IMR-90 (cell line): ENCODE results near the gene ENDOV. TPM values are rescaled to one million over a fixed set of nuclear protein-coding genes. Genes with fewer than 3 reads are reported as not detected.

Experiments used
- ATAC-seq: fragments of 200-7000 bp; cut with Tn5 transposase; 2 replicates; pipeline ENCODE4 v1.9.1; 2020; ENCODE audit warnings: low read depth, mild to moderate bottlenecking, moderate library complexity
- BruUV-seq: library from RNA; stranded (reverse); fragments of 400-500 nt; replicated peaks from 2 replicates; lab custom pipeline; 2021; lab: Mats Ljungman, UMichigan
- CTCF ChIA-PET: fragments of 300-600 bp; formaldehyde crosslinking; extraction: SDS; loops from one replicate; lab custom pipeline; 2021; ENCODE audit warnings: antibody characterized with exemption; lab: Yijun Ruan, JAX
- POLR2A ChIA-PET: fragments of 300-600 bp; sonication (Branson Sonifier 250); formaldehyde crosslinking; loops from one replicate; lab custom pipeline; 2022; ENCODE audit warnings: antibody characterized with exemption; ENCODE audit not compliant: unreplicated experiment; lab: Charles Lee
- DNase-seq: peaks from one replicate; pipeline ENCODE4 v3.0.0; 2013
- H2AFZ ChIP-seq: replicated peaks from 2 replicates; pipeline ENCODE3; 2013; ENCODE audit warnings: low read length, mild to moderate bottlenecking; ENCODE audit not compliant: poor library complexity
- H2AK5ac ChIP-seq: 2 replicates; pipeline ENCODE4 v1.6.1; 2013; ENCODE audit warnings: low read depth, low read length, inconsistent platforms
- H2AK9ac ChIP-seq: replicated peaks from 2 replicates; pipeline ENCODE3; 2013; ENCODE audit warnings: mild to moderate bottlenecking, low read depth, low read length, moderate library complexity; ENCODE audit not compliant: poor library complexity
- H2BK120ac ChIP-seq: 2 replicates; pipeline ENCODE4 v1.6.1; 2013; ENCODE audit warnings: low read depth, low read length, inconsistent platforms
- H2BK15ac ChIP-seq: 3 replicates; pipeline ENCODE4 v1.6.1; 2013; ENCODE audit warnings: low read depth, low read length, inconsistent platforms
- H2BK20ac ChIP-seq: 2 replicates; pipeline ENCODE4 v1.6.1; 2013; ENCODE audit warnings: low read depth, mild to moderate bottlenecking, inconsistent platforms, low read length, moderate library complexity
- H2BK5ac ChIP-seq: 2 replicates; pipeline ENCODE4 v1.6.1; 2013; ENCODE audit warnings: mild to moderate bottlenecking, low read depth, low read length, inconsistent platforms; ENCODE audit not compliant: poor library complexity, severe bottlenecking
- H3K14ac ChIP-seq: replicated peaks from 2 replicates; pipeline ENCODE4 v1.6.1; 2013; ENCODE audit warnings: low read depth, low read length, inconsistent platforms
- H3K18ac ChIP-seq: 2 replicates; pipeline ENCODE4 v1.6.1; 2013; ENCODE audit warnings: low read depth, low read length, control low read depth
- H3K23ac ChIP-seq: 2 replicates; pipeline ENCODE4 v1.6.1; 2013; ENCODE audit warnings: low read depth, low read length, inconsistent platforms
- H3K27ac ChIP-seq: 2 replicates; pipeline ENCODE4 v1.5.1; 2013; ENCODE audit warnings: mild to moderate bottlenecking, control low read depth, low read length; ENCODE audit not compliant: insufficient read depth
- H3K27me3 ChIP-seq: 2 replicates; pipeline ENCODE4 v1.6.1; 2013; ENCODE audit warnings: low read length; ENCODE audit not compliant: control insufficient read depth, insufficient read depth
- H3K36me3 ChIP-seq: 2 replicates; pipeline ENCODE4 v1.6.1; 2013; ENCODE audit warnings: low read length, mixed read lengths; ENCODE audit not compliant: control insufficient read depth, insufficient read depth
- H3K4ac ChIP-seq: 2 replicates; pipeline ENCODE4 v1.6.1; 2013; ENCODE audit warnings: low read depth, low read length, inconsistent platforms
- H3K4me1 ChIP-seq: 2 replicates; pipeline ENCODE4 v1.6.1; 2013; ENCODE audit warnings: low read length, mixed read lengths; ENCODE audit not compliant: control insufficient read depth, insufficient read depth
- H3K4me2 ChIP-seq: 2 replicates; pipeline ENCODE4 v1.6.1; 2013; ENCODE audit warnings: low read depth, mild to moderate bottlenecking, control low read depth, low read length, moderate library complexity
- H3K4me3 ChIP-seq: 2 replicates; pipeline ENCODE4 v1.5.1; 2013; ENCODE audit warnings: low read depth, mild to moderate bottlenecking, control low read depth, low read length, moderate library complexity; ENCODE audit not compliant: insufficient read depth
- H3K56ac ChIP-seq: 2 replicates; pipeline ENCODE4 v1.6.1; 2013; ENCODE audit warnings: low read length, inconsistent platforms; ENCODE audit not compliant: insufficient read depth; ENCODE audit errors: extremely low read depth
- H3K79me1 ChIP-seq, 2 experiments: 2 replicates each; pipeline ENCODE4 v1.6.1; 2013; ENCODE audit warnings: low read length in 2 of 2, inconsistent platforms in 1 of 2, low read depth in 1 of 2
- H3K9ac ChIP-seq: 2 replicates; pipeline ENCODE4 v1.6.1; 2013; ENCODE audit warnings: low read depth, low read length, control low read depth
- H3K9me1 ChIP-seq: 2 replicates; pipeline ENCODE4 v1.6.1; 2013; ENCODE audit warnings: low read length, inconsistent platforms; ENCODE audit not compliant: insufficient read depth
- H3K9me3 ChIP-seq: 2 replicates; pipeline ENCODE4 v1.6.1; 2013; ENCODE audit warnings: low read length; ENCODE audit not compliant: control insufficient read depth, insufficient read depth
- H4K20me1 ChIP-seq: 2 replicates; pipeline ENCODE4 v1.6.1; 2013; ENCODE audit warnings: low read length, inconsistent platforms; ENCODE audit not compliant: insufficient read depth
- H4K5ac ChIP-seq: 2 replicates; pipeline ENCODE4 v1.6.1; 2013; ENCODE audit warnings: mild to moderate bottlenecking, low read depth, low read length, control low read depth
- H4K8ac ChIP-seq, 2 experiments: 2 replicates each; pipeline ENCODE4 v1.6.1; 2013; ENCODE audit warnings: low read depth in 2 of 2, low read length in 2 of 2, control low read depth in 1 of 2, inconsistent platforms in 1 of 2
- H4K91ac ChIP-seq: 2 replicates; pipeline ENCODE4 v1.6.1; 2013; ENCODE audit warnings: low read depth, low read length, inconsistent platforms; ENCODE audit not compliant: insufficient read depth
- BHLHE40 ChIP-seq: fragments of 150-350 bp; IDR thresholded peaks from 2 replicates; pipeline ENCODE4 v1.6.1; 2016; ENCODE audit warnings: mild to moderate bottlenecking, low read depth, low read length
- CEBPB ChIP-seq: IDR thresholded peaks from 2 replicates; pipeline ENCODE4 v1.6.1; 2012; ENCODE audit warnings: low read depth, low read length, improper control_type of control experiment
- CHD1 ChIP-seq: IDR thresholded peaks from 2 replicates; pipeline ENCODE4 v1.6.1; 2012; ENCODE audit warnings: low read depth, low read length, improper control_type of control experiment
- MAFK ChIP-seq: IDR thresholded peaks from 2 replicates; pipeline ENCODE4 v1.6.1; 2012; ENCODE audit warnings: low read depth, low read length, improper control_type of control experiment
- MAZ ChIP-seq: IDR thresholded peaks from 2 replicates; pipeline ENCODE4 v1.6.1; 2012; ENCODE audit warnings: low read depth, mild to moderate bottlenecking, low read length, improper control_type of control experiment, moderate library complexity, borderline replicate concordance
- MXI1 ChIP-seq: IDR thresholded peaks from 2 replicates; pipeline ENCODE4 v1.6.1; 2012; ENCODE audit warnings: low read depth, mild to moderate bottlenecking, low read length, moderate library complexity, borderline replicate concordance
- POLR2A ChIP-seq: IDR thresholded peaks from 2 replicates; pipeline ENCODE4 v1.6.1; 2012; ENCODE audit warnings: mild to moderate bottlenecking, low read depth, low read length
- RAD21 ChIP-seq: IDR thresholded peaks from 2 replicates; pipeline ENCODE4 v1.6.1; 2012; ENCODE audit warnings: low read length, improper control_type of control experiment
- RCOR1 ChIP-seq: IDR thresholded peaks from 2 replicates; pipeline ENCODE4 v1.6.1; 2012; ENCODE audit warnings: mild to moderate bottlenecking, low read length, improper control_type of control experiment; ENCODE audit not compliant: insufficient replicate concordance
- RFX5 ChIP-seq: IDR thresholded peaks from 2 replicates; pipeline ENCODE4 v1.8.0; 2012; ENCODE audit warnings: low read depth, mild to moderate bottlenecking, low read length, moderate library complexity
- SMC3 ChIP-seq: fragments of 150-350 bp; IDR thresholded peaks from 2 replicates; pipeline ENCODE4 v1.6.1; 2016; ENCODE audit warnings: low read depth, mild to moderate bottlenecking, antibody characterized with exemption, low read length, moderate library complexity
- WGBS, 2 experiments: methylation state at CpG; one replicate each; pipeline versions ENCODE4 v1.1.5 to v1.1.7; 2013; ENCODE audit warnings: missing lambda C conversion rate in 2 of 2; ENCODE audit not compliant: insufficient read length in 1 of 2; ENCODE audit errors: extremely low coverage in 2 of 2; 5-methylcytosine and 5-hydroxymethylcytosine counted together
- dilution Hi-C: fragments of 300-500 bp; cut with HindIII; formaldehyde crosslinking; loops from one replicate; pipeline ENCODE4 v1.14.3; 2018; ENCODE audit warnings: low sequenced_read_pairs; ENCODE audit not compliant: unreplicated experiment
- in situ Hi-C: fragments of 300-500 bp; cut with MboI; formaldehyde crosslinking; loops from 3 replicates; pipeline ENCODE4 v1.14.3; 2019; ENCODE audit warnings: low sequenced_read_pairs, inconsistent platforms, mixed read lengths
- intact Hi-C: fragments of 100-400 bp; cut with micrococcal nuclease; formaldehyde crosslinking; loops from 2 replicates; pipeline ENCODE4 v1.10.0; 2022
- polyA plus RNA-seq, 3 experiments: library from polyadenylated mRNA; depleted of rRNA; stranded (reverse); fragments of >200 nt; gene quantifications; 2 replicates each; pipeline ENCODE4 v1.2.3, GENCODE V29; 2012; ENCODE audit warnings: low replicate concordance in 1 of 3
- total RNA-seq: library from RNA; depleted of rRNA; stranded (reverse); fragments of >200 nt; gene quantifications from 2 replicates; pipeline ENCODE4 v1.2.3, GENCODE V29; 2012
- TF ChIP-seq, protein P1 (sequence below): fragments of 150-350 bp; IDR thresholded peaks from 2 replicates; pipeline ENCODE4 v1.6.1; 2017; ENCODE audit warnings: mild to moderate bottlenecking, antibody characterized with exemption, low read length, low read depth
- TF ChIP-seq, protein P2 (sequence below): conservative IDR thresholded peaks from 2 replicates; pipeline ENCODE4 v1.5.1; 2012; ENCODE audit warnings: mild to moderate bottlenecking, low read depth, low read length, improper control_type of control experiment

Gene ENDOV
- total and polyA plus RNA-seq, 2 of the 4 experiments (the other 2 are of a cell fraction), result 15.1 to 30.3 TPM

DNA sequence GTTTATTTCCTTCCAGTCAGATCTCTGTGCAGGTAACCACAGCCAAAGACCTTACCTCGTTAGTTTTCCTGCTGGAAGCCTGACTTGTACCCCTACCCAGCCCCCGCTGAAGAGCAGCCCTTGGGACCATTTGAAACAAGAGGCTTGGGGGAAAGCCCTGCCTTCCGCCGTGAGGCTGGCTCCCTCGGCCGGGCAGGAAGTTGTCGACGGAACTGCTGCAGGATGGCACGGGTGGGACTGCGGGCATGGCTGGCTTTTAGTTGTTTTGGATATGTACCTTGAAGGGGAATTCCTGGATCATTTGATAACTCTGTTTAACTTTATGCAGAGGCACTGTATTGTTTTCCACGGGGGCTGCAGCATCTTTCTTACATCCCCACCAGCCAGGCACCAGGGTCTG lies 49.0 kb upstream of the ENDOV start:
- ATAC-seq (no peak), DNase-seq (no peak)
- Histone ChIP-seq H3K9me1 (no peaks in the 10 kb centered on the region), H2BK15ac (no peak overlapping the region), H2AK9ac (no peak overlapping the region), H3K27me3 (no peaks in the 10 kb centered on the region), H3K4ac (no peak overlapping the region), H3K79me1 (no peaks in the 10 kb centered on the region), H3K23ac (no peak overlapping the region), H3K27ac (no peak overlapping the region), H3K4me2 (no peak overlapping the region), H3K4me1 (no peaks in the 10 kb centered on the region; the same call in 1 of the 2 replicates), H3K56ac (no peak overlapping the region), H2AFZ (no peak overlapping the region), H3K9me3 (no peaks in the 10 kb centered on the region), H4K91ac (no peak overlapping the region), H4K8ac (no peak overlapping the region), H3K9ac (no peak overlapping the region), H2BK5ac (no peak overlapping the region), H2BK20ac (no peak overlapping the region), H3K14ac (no peak overlapping the region), H2BK120ac (no peak overlapping the region), H3K18ac (no peak overlapping the region), H3K4me3 (no peak overlapping the region), H4K20me1 (no peaks in the 10 kb centered on the region), H2AK5ac (no peak overlapping the region), H4K5ac (no peak overlapping the region), H3K36me3 (peaks cover 70% of the 10 kb centered on the region)
- TF ChIP-seq, protein P1, sequence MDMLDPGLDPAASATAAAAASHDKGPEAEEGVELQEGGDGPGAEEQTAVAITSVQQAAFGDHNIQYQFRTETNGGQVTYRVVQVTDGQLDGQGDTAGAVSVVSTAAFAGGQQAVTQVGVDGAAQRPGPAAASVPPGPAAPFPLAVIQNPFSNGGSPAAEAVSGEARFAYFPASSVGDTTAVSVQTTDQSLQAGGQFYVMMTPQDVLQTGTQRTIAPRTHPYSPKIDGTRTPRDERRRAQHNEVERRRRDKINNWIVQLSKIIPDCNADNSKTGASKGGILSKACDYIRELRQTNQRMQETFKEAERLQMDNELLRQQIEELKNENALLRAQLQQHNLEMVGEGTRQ, result no peak
- TF ChIP-seq MXI1 (no peak), MAFK (no peak), SMC3 (no peak), POLR2A (no peak), MAZ (no peak), RCOR1 (no peak), CHD1 (no peak), BHLHE40 (no peak), RAD21 (no peak), CEBPB (no peak), RFX5 (no peak)
- TF ChIP-seq, protein P2, sequence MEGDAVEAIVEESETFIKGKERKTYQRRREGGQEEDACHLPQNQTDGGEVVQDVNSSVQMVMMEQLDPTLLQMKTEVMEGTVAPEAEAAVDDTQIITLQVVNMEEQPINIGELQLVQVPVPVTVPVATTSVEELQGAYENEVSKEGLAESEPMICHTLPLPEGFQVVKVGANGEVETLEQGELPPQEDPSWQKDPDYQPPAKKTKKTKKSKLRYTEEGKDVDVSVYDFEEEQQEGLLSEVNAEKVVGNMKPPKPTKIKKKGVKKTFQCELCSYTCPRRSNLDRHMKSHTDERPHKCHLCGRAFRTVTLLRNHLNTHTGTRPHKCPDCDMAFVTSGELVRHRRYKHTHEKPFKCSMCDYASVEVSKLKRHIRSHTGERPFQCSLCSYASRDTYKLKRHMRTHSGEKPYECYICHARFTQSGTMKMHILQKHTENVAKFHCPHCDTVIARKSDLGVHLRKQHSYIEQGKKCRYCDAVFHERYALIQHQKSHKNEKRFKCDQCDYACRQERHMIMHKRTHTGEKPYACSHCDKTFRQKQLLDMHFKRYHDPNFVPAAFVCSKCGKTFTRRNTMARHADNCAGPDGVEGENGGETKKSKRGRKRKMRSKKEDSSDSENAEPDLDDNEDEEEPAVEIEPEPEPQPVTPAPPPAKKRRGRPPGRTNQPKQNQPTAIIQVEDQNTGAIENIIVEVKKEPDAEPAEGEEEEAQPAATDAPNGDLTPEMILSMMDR, result no peak
- WGBS, 2 experiments, result 93% methylated on average over 2 of the region's 11 CpGs; no CpG with 5 or more reads in 1 of the 2 experiments
- POLR2A ChIA-PET, result no interaction called here
- dilution Hi-C loops (no loop called here), in situ Hi-C loops (no loop called here), intact Hi-C loops (no loop called here)
- BruUV-seq, result no TSS peak
- CTCF ChIA-PET, result no interaction called here
